NCI-H1105 (cell line): ENCODE measurements around the gene RAB3GAP2.
A peak's percentile ranks its signal among the peaks of the same experiment; 100 is the strongest.
"Not testable (repeated sequence)": the region's sequence is repeated elsewhere in the genome, so short reads cannot be mapped to it uniquely, and the experiment has no call there.

Experiments used
- DNase-seq: peaks from one replicate; lab custom pipeline; 2025; lab: John Stamatoyannopoulos, UW

The RAB3GAP2 gene

DNA sequence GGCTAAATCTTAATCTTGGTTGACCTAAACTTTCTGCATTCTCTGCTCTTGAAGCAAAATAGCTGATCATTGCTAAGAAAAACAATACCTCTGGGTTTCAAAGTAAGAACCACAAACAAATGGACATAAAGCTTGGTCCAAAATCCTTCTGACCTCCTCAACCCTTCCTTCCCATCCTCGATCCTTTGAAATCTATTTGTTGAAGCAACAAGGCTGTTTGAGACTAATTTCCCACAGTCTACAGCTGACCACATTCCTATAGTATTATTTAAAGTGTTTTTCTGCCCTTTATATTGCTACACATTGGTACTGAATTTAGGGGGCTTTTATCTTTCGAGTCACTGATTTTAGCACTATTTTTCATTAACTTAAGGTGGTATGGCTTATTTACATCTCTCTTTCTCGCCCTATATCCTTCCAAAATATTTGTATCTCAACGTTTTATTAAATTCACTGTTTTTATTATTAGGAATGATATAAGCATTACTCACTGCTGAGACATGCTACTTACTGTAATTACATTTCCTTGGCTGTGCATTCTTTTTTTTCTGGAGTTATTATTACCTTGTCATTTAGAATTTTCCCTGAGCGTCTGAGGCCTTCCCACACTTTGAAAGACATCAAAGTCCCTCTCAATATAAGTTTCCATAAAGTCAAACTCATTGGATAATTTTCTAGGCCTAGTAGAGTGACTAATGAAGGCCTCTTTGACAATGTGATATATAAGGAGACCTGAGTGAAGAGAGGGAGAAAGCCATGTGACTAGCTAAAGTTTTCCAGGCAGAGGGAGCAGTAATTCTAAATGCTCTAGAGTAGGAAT lies 73.9 kb downstream of the RAB3GAP2 start:
- DNase-seq = no peak

DNA sequence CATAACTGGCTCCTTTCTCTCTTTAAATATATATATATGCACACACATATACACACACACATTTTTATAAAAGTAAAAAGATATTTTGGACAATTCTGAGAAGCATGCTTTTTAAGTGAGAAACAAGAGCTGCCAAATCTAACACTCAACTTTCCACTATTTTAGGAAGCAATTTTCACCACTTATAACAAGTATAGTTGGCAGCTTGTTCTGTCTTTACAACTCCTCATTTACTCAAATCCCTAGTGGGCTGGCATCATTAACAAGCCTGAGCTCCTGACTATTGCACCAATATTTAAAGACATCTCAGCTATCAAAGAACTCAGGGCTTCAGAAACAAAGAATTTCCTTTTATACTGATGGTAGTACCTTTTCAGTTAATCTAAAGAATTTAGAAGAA lies 76.6 kb downstream of the RAB3GAP2 start:
- DNase-seq = no peak

DNA sequence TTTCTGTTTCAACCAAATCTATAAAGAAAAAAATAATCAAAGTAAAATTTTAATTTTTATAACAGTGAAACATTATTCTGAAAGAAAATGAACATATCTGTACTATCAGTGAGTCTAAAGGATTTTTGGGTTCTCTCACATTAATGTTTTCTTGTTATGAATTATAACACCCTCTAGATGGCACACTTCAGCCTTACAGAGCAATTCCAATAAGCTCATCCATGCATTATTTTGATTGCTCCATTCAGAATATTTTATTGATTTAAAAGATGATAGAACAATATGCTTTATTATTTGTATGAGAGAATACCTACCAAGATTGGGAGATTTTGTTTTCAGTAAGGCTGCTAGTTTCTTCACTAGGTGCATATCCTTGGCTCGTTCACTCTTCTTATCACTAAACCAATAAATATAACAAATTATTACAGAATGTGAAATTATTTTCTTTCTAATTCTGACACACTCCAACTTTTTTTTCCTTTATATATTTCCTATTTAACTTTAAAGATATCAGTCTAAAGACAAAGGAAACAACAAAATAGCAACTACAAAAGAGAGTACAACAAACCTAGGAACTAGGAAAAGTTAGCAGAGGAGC lies 82.4 kb downstream of the RAB3GAP2 start:
- DNase-seq = peak; percentile 24

DNA sequence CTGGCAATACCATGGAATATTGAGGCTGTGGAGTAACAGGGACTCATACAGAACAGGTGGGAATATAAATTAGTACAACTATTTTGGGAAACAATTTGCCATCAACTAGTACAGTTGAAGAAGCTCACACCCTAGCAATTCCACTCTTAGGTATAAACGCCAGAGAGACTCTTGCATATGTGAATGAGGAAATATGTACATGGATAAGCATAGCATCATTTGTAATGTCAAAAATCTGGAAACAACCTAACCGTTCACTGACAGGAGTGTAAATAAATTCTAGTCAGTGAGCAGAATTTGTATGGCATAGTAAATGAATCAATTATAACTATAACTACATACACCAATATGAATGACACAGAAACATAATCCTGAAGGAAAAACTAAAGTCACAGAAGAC lies 83.7 kb downstream of the RAB3GAP2 start:
- no peak for DNase-seq

DNA sequence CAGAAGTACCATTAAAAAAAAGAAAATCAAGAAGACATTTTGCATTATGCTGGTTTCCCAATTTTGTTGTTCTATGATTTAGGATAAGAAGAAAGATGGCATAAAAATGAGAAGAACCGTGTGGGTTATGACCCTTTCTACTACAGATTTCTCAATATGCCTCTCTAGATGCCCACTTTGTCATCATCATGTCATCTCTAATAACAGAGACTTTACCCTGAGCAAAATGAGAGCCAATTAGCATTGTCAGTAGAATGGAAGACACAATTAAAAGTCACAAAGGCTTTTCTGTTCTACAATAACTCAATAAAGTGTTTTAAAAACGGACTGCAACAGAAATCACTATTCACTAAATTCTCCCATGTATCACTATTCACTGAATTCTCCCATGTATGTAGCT lies 85.5 kb downstream of the RAB3GAP2 start:
- DNase-seq = no peak

DNA sequence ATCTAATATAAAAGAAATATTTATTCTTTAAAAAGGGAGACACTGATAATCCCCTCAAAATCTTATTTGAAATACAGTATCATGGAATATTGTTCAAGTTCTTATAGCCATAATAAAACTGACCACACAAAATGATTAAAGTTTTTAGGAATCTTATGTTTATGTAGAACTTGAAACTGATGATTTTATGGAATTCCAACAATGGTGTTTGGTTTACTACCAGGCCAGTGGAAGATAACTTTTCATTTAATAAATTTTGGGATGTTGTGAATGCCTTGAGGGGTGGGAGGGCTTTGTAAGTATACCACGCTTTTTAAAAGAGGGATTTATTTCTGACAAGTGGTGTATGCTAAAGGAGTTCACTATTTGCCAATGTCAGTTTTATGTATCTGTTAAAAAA lies 87.7 kb downstream of the RAB3GAP2 start:
- DNase-seq = no peak

DNA sequence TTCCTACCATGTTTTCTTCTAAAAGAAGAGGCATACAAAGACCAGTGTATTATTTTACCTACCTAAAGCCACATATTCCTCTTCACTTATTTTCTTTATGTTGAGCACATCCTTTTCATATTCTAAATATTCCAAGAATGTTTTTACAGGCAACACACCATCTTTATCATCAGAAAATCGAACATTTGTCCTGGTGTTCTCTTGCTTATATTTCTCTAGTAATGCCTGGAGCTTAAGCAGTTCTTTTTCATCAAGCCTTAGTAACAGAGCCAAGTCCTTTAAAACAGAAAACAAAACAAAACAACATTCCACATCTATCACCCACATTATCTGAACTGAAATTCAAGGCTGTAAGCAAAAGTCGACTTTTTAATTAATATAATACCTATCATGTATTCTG lies 89.6 kb downstream of the RAB3GAP2 start:
- no peak for DNase-seq

DNA sequence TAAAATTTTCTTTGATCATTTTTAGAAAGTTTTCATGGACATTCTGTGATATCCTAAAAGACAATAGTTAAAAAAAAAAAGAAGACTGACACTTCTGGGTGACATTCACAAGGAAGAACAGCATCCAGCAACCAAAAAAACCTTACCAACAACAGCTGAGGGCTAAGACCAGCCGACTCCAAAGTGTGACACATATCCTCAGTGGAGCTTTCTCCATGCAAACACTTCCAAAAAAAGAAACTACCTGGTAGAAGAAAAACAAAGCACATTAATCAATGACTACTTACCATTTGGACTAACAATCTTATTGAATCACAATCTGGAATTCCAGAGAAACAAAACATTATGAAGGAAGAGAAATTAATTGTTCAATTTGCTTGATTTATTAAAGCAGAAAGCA lies 90.1 kb downstream of the RAB3GAP2 start:
- DNase-seq = no peak

DNA sequence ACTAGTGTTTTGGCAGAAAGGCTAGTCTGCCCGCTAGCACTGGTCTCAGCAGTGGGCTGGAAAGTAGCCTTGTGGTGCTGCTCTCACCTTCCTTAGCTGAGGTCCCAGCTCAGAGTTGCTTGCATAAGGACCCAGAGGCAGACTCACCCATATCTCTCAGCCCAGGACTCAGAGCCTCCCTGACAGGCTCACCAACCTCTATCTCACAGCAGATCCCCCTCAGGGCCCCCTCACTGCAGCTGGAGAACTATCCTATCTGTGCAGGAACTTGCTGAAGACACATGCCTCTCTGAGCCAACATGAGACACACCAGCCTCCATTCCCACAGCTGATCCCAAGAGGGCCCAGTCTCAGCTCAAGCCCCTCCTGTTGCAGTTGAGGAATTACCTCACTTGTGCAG lies 95.7 kb downstream of the RAB3GAP2 start:
- DNase-seq = no peak

DNA sequence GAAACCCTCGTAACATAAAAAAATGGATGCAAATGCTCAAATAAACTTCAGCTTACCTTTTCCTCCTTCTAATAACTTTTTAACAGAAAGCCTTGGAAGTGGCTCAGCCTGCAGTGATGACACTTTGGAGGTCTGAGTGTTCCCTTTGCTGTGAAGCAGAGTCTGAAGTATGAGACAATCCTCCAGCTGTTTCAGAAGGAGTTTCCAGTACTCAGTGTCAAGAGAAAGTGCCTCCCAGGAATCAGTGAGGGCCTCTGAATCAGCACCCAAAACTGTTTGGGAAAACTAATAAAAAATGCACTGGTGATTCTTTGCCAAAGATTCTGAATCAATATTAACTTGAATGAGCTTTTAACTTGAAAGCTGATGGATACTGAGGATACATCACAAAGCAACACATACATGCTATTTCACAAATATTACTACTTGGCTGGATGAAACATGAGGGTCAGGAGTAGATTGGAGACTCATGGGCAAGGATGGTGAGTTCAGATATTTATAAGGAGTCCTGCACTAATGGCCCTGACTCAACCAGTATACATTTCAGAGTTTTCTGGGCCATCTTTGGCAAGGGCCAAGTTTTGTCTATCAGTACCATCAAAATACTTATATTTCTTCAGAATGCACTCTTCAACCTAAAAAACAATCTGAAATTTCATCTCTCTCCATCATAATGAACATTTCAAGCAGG lies 101.3 kb downstream of the RAB3GAP2 start:
- DNase-seq = no peak

DNA sequence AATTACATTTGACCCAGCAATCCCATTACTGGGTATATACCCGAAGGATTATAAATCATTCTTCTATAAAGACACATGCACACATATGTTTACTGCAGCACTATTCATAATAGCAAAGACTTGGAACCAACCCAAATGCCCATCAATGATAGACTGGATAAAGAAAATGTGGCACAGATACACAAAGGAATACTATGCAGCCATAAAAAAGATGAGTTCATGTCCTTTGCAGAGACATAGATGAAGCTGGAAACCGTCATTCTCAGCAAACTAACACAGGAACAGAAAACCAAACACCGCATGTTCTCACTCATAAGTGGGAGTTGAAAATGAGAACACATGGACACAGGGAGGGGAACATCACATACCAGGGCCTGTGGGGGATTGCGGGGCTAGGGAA lies 102.4 kb downstream of the RAB3GAP2 start:
- not testable (repeated sequence) for DNase-seq

DNA sequence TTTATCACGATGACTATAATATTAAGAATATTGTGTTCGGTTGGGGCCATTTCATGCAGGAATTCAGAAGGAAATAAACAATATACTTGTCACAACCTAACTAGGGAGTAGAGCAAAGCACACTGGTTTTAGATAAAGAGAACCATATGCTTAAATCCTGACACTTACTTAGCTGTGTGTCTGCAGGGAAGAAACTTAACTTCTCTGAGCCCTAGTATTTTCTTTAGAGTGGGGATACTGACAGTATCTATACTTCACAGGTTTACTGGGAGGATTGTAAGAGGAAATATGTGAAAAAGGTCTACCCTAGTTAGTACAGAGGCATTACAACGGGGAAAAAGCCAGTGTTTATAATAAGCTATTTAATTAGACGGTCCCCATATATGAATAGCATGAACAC lies 105.4 kb downstream of the RAB3GAP2 start:
- DNase-seq = no peak

DNA sequence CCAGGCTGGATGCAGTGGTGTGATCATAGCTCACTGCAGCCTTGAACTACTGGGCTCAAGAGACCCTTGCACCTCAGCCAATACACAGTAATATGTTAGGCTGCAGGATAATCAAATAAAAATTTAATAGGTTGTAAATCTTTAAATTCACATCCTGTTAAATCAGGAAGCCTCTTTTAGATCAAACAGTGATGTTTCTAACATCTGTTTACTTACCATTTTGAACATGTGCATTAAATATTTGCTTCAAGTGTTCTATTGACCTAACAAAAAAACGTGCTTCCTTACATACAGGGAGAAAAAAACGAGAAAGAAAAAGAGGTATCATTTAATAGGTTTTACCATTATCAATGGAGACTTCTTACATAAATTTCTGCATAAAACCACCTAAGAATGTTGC lies 107.7 kb downstream of the RAB3GAP2 start:
- no peak for DNase-seq

DNA sequence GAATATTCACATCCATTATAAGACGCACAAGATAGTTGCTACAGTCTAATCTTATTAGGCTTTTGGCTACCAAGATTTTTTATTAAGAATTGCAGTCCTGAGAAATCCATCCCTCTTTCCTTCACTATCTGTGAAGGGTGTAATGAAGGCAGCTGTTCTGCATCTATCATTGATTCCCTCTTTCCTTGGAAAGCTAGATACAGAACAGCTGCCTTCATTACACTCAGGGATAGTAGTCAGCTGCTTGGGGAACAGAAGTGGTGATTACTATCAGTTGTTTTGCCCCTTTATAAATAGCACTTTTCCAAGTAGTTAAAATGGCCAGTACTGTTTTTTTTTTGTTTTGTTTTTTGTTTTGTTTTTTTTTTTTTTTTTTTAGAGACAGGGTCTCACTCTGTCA lies 108.1 kb downstream of the RAB3GAP2 start:
- no peak for DNase-seq

DNA sequence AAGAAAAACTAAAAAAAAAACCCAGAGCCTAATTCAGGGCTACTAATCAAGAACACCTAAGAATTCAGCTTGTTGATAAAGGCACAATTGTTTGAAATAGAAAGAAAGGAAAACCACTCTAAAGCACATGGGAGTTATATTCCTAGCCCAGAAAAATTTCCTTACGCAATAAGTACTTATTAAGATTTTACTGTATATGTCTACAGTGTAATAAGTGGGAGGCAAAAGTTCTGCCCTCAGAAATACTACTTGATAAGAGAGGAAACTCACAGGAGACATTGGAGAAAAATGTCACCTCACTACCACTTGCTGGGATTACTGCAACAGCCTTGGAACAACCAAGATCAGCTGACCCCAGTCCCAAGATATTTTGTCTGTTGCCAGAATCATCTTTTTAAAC lies 112.2 kb downstream of the RAB3GAP2 start:
- DNase-seq = no peak

DNA sequence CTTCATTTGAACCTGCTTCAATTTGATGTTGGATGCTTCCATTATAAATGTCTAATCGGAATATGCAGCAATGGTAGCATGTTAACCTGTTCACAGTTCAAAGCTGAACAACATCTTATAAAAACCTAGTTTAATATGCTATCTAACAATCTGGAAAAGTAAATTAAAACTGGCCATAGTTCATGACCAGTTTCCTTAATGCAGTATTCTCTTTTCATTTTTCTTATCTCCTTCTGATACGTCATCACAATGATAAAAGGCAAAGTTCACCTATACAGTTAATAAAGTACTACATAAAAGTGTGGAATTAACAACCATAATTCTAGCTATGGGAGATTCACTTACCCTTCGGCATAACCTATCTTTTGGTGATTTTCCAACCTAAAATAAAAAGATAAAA lies 113.2 kb downstream of the RAB3GAP2 start:
- DNase-seq = no peak

DNA sequence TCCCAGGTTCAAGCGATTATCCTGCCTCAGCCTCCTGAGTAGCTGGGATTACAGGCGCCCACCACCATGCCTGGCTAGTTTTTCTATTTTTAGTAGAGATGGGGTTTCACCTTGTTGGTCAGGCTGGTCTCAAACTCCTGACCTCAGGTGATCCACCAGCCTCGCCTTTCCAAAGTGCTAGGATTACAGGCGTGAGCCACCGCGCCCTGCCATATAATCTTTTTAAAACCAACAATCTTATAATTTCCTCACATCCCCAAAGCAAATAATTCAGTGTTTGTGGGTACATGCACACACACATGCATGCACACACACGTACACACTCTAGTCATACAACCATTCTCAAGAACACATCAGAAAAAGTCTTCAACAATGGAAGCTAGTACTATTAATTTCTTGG lies 113.7 kb downstream of the RAB3GAP2 start:
- not testable (repeated sequence) for DNase-seq

DNA sequence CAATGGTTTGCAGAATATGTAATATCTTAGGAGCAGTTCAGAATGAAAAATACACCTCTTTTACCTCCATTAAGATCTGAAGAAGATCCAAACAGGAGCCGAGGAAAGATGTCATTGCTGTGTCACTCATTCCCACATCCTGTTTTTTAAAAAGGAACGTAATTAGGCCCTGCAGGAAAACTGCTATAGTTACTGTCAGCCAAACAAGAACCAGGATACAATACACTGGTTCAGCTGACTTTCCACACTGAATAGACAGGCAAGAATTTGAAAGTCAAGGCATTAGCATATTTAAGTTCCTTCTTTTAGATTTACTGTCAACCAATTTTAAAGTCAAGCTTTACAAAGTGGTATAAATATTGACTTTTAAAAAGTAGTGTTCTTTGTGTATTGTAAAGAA lies 114.5 kb downstream of the RAB3GAP2 start:
- no peak for DNase-seq

DNA sequence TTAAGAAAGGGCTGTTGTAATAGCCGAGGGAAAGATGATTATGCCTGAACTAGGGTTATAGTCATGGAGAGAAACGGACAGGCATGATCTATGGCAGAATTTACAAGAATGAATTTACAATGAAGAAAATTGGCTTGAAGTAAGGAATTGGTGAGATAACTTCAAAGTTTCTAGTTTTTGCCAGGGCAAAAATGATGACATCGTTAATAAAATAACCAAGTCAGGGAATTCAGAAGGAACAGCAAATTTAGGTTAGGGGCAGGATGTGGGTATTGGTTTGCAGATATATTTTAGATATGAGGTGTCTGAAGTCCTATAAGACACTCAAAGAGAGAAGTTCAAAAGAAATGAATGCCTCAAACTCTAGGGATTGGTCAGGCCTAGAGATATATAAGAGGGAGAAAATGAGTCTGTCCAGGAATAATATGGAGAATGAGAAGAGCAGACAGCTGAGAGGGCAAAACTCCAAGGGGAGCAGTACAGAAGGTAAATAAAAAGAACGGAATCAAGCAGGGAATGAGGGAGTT lies 115.6 kb downstream of the RAB3GAP2 start:
- DNase-seq = no peak

DNA sequence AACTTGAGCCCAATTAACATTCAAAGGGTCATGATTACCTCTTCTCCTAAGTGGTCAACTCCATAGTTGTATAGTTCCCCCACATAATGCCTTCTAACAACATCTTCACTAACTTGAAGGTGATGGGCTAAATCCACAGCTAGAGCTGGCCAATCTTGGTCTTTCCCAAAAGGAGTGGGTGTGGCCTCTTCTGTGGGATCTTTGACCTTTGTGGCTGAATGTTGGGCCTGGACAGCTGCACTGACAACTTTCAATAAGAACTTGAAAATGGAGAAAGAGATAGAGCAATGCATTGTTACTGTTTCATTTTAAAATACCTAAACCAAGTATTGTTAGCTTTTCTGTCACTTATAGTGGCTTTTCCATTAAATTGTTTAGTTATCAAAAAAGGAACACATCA lies 119.1 kb downstream of the RAB3GAP2 start:
- DNase-seq = no peak

DNA sequence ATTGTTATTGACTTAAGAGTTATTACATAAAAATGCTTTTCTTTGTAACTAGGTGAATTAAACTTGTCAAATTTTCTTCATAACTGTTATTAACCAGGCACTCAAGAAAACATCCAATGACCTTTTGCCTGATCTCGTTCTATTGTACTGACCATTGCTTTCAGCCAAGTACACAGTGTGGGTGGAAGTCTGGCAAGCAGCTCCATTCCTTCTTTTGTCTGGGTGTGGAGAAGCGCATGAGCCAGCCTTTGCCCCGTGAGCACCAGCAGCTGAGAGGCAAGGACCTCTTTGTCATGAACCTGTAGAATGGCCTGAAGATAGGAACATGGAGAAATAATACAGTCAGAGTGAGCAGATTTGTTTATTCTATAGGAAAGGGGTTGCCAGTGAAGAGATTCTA lies 120.8 kb downstream of the RAB3GAP2 start:
- DNase-seq = no peak

DNA sequence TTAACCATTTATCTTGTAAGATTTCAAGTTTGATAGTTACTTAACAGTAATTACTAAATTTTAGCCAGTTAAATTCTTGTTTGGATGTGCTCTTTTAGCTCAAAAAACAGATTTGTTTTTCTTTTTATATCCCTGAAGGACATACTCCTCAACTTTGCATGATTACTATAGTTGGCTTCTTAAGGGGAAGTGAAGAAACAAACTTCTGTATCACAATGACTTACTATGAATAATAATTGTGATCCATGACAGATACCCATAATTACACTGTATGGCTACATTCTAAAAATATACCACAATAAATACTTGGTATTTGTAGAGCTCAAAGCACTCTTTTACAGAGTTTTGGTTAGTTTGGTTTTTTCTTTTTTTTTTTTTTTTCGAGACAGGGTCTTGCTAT lies 122.5 kb downstream of the RAB3GAP2 start:
- no peak for DNase-seq

DNA sequence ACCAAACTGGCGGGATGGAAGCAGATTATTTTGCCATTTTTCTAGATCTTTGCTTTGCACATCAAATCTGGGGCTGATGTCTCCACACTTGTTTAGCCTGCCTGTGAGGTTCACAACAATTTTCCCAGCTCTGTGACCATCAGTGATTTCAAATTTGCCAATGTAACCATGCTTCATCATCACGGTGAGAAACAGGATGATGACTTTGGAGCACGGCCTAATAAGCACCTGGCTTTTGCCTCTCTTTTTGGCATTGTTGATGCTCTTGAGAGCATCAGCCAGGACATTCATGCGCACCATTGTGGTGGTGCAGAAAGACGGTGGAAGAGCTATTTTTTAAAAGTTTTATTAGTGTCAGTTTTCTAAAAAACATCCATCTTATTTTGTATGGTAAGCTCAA lies 128.2 kb downstream of the RAB3GAP2 start:
- no peak for DNase-seq
